Activated B cell treated with CpG ODN at 0.5 μM for 24 hours (primary cell): ENCODE results near the gene SLAMF9. TPM values are rescaled to one million over a fixed set of nuclear protein-coding genes. Genes with fewer than 3 reads are reported as not detected.

ENCODE experiments used
- ATAC-seq: fragments of 200-7000 bp; cut with Tn5 transposase; one replicate; pipeline ENCODE4 v1.10.0; 2021; ENCODE audit warnings: low read depth, mild to moderate bottlenecking, moderate library complexity
- CTCF ChIA-PET: fragments of 350-600 bp; sonication (Branson Sonifier 250); formaldehyde crosslinking; loops from one replicate; lab custom pipeline; 2021; ENCODE audit warnings: antibody characterized with exemption; lab: Charles Lee
- POLR2A ChIA-PET: fragments of 350-600 bp; sonication (Branson Sonifier 250); formaldehyde crosslinking; loops from one replicate; lab custom pipeline; 2021; ENCODE audit warnings: antibody characterized with exemption; lab: Charles Lee
- DNase-seq: peaks from one replicate; pipeline ENCODE4 v3.0.0; 2022
- H3K27ac Mint-ChIP-seq: one replicate; pipeline ENCODE4 v1.8.0; 2020; ENCODE audit warnings: mixed read lengths
- H3K27me3 Mint-ChIP-seq: one replicate; pipeline ENCODE4 v1.8.0; 2021; ENCODE audit warnings: mixed read lengths
- H3K36me3 Mint-ChIP-seq: one replicate; pipeline ENCODE4 v1.8.0; 2021; ENCODE audit warnings: low read depth, mixed read lengths
- H3K4me1 Mint-ChIP-seq: one replicate; pipeline ENCODE4 v1.8.0; 2021; ENCODE audit warnings: mixed read lengths
- H3K4me3 Mint-ChIP-seq: one replicate; pipeline ENCODE4 v1.8.0; 2020; ENCODE audit warnings: mild to moderate bottlenecking, mixed read lengths
- H3K9me3 Mint-ChIP-seq: one replicate; pipeline ENCODE4 v1.8.0; 2020; ENCODE audit warnings: mixed read lengths
- intact Hi-C: fragments of 100-400 bp; cut with micrococcal nuclease; formaldehyde crosslinking; loops from one replicate; pipeline ENCODE4 v1.15.1; 2024
- total RNA-seq: library from RNA; stranded (reverse); gene quantifications from 2 replicates; pipeline ENCODE4 v1.2.3, GENCODE V29; 2022
- TF ChIP-seq, protein P1 (sequence below): fragments of 200-600 bp; IDR thresholded peaks from one replicate; pipeline ENCODE4 v1.8.0; 2022; ENCODE audit warnings: antibody characterized with exemption, mild to moderate bottlenecking

The SLAMF9 gene
- total RNA-seq, 1 donor from 2014 or later, result not detected

DNA sequence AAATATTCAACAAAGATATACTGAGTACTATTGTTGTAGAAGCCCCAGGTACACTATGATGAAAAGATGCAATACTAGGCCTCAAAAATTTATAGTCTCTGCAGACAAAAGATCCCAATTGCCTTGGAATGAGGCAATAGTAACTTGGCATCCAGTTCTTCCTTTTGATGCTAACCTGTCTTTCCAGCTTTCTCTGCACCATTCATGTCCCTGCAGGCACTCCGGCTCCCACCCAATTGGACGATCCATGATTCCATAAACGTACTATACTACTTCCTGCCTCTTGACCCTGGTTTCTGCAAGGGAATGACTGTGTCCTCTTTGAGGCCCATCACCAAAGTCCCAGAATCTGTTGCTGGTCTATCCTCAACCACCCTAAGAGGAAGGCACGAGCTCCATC, 20.7 kb downstream of the SLAMF9 start:
- DNase-seq (no peak), ATAC-seq (no peak)
- Mint-ChIP-seq H3K4me1 (peaks cover 33% of the 10 kb centered on the region), H3K27me3 (peaks cover 4% of the 10 kb centered on the region), H3K9me3 (no peaks in the 10 kb centered on the region), H3K27ac (no peak overlapping the region), H3K4me3 (no peak overlapping the region), H3K36me3 (no peaks in the 10 kb centered on the region)
- CTCF ChIA-PET, result interaction anchor here (1.0 to 2.7 kb wide), 2 partner anchors 41 to 74 kb away, joined by 3 to 7 read pairs; no protein-coding TSS in a partner anchor
- TF ChIP-seq, protein P1, sequence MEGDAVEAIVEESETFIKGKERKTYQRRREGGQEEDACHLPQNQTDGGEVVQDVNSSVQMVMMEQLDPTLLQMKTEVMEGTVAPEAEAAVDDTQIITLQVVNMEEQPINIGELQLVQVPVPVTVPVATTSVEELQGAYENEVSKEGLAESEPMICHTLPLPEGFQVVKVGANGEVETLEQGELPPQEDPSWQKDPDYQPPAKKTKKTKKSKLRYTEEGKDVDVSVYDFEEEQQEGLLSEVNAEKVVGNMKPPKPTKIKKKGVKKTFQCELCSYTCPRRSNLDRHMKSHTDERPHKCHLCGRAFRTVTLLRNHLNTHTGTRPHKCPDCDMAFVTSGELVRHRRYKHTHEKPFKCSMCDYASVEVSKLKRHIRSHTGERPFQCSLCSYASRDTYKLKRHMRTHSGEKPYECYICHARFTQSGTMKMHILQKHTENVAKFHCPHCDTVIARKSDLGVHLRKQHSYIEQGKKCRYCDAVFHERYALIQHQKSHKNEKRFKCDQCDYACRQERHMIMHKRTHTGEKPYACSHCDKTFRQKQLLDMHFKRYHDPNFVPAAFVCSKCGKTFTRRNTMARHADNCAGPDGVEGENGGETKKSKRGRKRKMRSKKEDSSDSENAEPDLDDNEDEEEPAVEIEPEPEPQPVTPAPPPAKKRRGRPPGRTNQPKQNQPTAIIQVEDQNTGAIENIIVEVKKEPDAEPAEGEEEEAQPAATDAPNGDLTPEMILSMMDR, result no peak
- POLR2A ChIA-PET, result interaction anchor here (3.3 kb wide), 1 partner anchor 9 kb away, joined by 16 read pairs; the partner anchor contains the start of gene TAGLN2
- intact Hi-C loops, result no loop called here

DNA sequence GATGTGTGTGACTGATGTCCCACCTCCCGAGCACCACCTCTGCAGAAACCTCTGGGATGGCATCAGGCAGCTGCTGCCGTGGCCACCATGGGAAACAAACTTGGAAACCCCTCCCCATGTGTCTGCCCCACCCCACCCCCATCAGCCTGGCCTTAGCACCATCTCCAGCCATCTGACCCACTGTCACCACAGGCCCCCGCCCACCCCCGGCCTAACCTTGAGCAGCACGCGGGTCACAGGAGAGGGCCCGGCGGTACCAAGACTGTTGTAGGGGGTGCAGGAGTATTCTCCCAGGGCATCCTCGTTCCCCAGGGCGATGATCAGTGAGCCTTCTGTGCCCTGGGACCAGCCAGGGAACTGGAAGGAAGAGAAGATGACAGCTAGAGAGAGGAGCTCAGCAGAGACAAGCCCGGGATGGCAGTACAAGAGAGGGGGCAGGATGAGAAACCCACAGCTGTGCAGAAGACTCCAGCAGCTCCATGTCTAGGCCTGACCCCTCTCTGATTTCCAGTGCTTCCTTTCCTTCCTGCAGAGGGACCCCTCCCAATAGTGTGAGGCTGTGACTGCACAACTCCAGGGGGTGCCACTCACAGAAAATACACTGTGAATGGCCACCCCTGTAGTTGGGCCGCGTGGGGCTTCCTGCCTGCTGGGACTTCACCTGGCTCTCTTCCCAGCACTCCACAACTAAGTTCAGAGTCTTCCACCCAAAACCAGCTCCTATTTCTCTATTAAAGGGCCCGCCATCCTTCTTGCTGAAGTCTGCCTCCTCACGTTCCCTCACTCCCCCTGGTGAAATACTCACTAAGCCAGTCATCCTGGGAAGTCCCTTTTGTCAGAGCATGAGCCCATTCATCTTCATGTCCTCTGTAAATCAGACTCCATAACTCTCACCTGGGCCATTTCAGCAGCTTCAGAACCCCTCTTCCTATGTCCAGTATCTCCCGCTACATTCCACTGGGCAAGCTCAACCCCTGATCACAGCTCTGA, 21.4 kb downstream of the SLAMF9 start:
- Mint-ChIP-seq H3K4me1 (peaks cover 25% of the 10 kb centered on the region), H3K27me3 (peaks cover 4% of the 10 kb centered on the region), H3K9me3 (no peaks in the 10 kb centered on the region), H3K27ac (no peak overlapping the region), H3K36me3 (no peaks in the 10 kb centered on the region), H3K4me3 (no peak overlapping the region)
- DNase-seq (no peak), ATAC-seq (no peak)
- POLR2A ChIA-PET, result interaction anchor here (0.8 to 3.3 kb wide), 2 partner anchors 8 to 13 kb away, joined by 3 to 16 read pairs; partner anchors contain the start of gene TAGLN2
- TF ChIP-seq, protein P1, result no peak
- CTCF ChIA-PET, result interaction anchor here (1.0 to 2.7 kb wide), 2 partner anchors 40 to 75 kb away, joined by 3 to 7 read pairs; no protein-coding TSS in a partner anchor
- intact Hi-C loops, result no loop called here

DNA sequence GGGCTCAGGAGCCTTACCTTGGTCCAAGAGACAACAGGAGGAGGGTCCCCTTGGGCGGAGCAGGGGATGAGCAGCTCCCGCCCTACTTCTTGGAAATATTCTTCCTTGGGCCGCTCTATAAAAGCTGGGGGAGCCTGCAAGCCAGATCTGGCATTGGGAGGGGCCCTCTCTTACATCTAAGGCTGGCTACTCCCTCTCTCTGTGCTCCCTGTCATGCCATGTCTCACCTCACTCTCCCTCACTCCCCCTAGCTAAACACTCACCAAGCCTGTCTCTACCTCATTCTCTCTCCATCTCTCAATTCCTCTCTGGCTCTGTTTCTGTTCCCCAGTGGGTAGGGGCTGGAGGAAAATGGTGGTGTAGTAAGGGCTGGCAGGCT, 22.3 kb downstream of the SLAMF9 start:
- POLR2A ChIA-PET, result interaction anchor here (0.8 kb wide), 1 partner anchor 14 kb away, joined by 3 read pairs; no protein-coding TSS in a partner anchor
- TF ChIP-seq, protein P1, result no peak
- no peak for DNase-seq
- H3K4me1 Mint-ChIP-seq, result peaks cover 18% of the 10 kb centered on the region
- no peak overlapping the region for H3K4me3 Mint-ChIP-seq
- H3K9me3 Mint-ChIP-seq, result no peaks in the 10 kb centered on the region
- intact Hi-C loops, result no loop called here
- CTCF ChIA-PET, result interaction anchor here (2.7 kb wide), 1 partner anchor 76 kb away, joined by 7 read pairs; no protein-coding TSS in a partner anchor
- H3K27ac Mint-ChIP-seq, result no peak overlapping the region
- ATAC-seq, result no peak
- peaks cover 4% of the 10 kb centered on the region for H3K27me3 Mint-ChIP-seq
- H3K36me3 Mint-ChIP-seq, result no peaks in the 10 kb centered on the region

DNA sequence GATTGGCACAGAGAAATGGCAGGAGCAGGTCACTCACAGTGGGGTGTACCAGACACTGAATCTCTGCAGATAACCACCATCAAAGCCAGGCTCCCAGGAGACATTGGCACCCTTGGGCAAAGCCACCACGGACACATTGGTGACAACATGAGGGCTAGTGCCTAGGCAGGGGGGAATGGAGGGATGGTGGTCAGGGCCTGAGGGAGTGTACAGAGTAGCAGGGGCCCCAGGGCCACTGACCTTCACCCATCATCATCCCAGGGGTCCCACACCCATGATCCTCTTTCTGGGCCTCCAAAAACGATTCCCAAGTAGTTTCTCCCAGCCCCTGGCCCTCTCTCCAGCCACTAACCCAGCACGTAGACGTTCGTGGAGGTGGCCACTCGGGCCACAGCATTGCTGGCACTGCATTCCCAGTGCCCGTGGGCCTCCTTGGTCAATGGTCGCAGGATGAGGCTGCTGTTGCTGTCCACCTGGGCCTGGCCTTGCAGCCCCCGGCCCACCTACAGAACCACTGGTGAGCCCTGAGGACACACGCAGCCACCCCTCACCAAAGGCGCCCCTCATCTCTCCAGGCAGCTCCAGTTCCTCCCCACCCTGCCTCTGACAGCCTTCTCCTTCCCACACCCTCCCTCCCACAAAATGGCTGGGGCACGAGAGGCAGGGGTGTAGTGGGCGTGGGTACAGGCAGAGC, 22.8 kb downstream of the SLAMF9 start:
- Mint-ChIP-seq H3K4me1 (peaks cover 18% of the 10 kb centered on the region), H3K36me3 (no peaks in the 10 kb centered on the region), H3K27me3 (peaks cover 4% of the 10 kb centered on the region), H3K27ac (no peak overlapping the region), H3K4me3 (no peak overlapping the region), H3K9me3 (no peaks in the 10 kb centered on the region)
- intact Hi-C loops, result no loop called here
- TF ChIP-seq, protein P1, result no peak
- ATAC-seq, result no peak
- CTCF ChIA-PET, result interaction anchor here (1.4 to 2.7 kb wide), 3 partner anchors 76 to 133 kb away, joined by 4 to 7 read pairs (median 5); no protein-coding TSS in a partner anchor
- no peak for DNase-seq
- POLR2A ChIA-PET, result interaction anchor here (0.8 kb wide), 1 partner anchor 15 kb away, joined by 3 read pairs; no protein-coding TSS in a partner anchor
